Parathyroid adenoma (tissue), 2 donors: ENCODE data around the gene MS4A6E.
"Not testable (repeated sequence)": the region's sequence is repeated elsewhere in the genome, so short reads cannot be mapped to it uniquely, and the experiment has no call there.

Experiments
- H2AFZ ChIP-seq: fragments of 300-600 bp; sonication (generic); one replicate; pipeline ENCODE4 v1.7.0; 2017; ENCODE audit warnings: antibody characterized with exemption, mild to moderate bottlenecking
- H3K27ac ChIP-seq: fragments of 300-600 bp; sonication (generic); one replicate; pipeline ENCODE4 v1.7.0; 2017
- H3K27me3 ChIP-seq: fragments of 300-600 bp; sonication (generic); one replicate; pipeline ENCODE4 v1.7.0; 2017; ENCODE audit warnings: low read length; ENCODE audit not compliant: control insufficient read depth, insufficient read depth
- H3K36me3 ChIP-seq: fragments of 300-600 bp; sonication (generic); one replicate; pipeline ENCODE4 v1.7.0; 2017; ENCODE audit warnings: low read length; ENCODE audit not compliant: control insufficient read depth, insufficient read depth
- H3K4me1 ChIP-seq: fragments of 300-600 bp; sonication (generic); one replicate; pipeline ENCODE4 v1.7.0; 2017; ENCODE audit warnings: control low read depth
- H3K4me2 ChIP-seq: fragments of 300-600 bp; sonication (generic); one replicate; pipeline ENCODE4 v1.7.0; 2017; ENCODE audit warnings: low read length
- H3K4me3 ChIP-seq: fragments of 300-600 bp; sonication (generic); one replicate; pipeline ENCODE4 v1.7.0; 2017; ENCODE audit warnings: low read depth, low read length
- H3K79me2 ChIP-seq: fragments of 300-600 bp; sonication (generic); one replicate; pipeline ENCODE4 v1.7.0; 2017; ENCODE audit warnings: control low read depth
- H3K9ac ChIP-seq: fragments of 300-600 bp; sonication (generic); one replicate; pipeline ENCODE4 v1.7.0; 2017; ENCODE audit warnings: mild to moderate bottlenecking
- H3K9me3 ChIP-seq: fragments of 300-600 bp; sonication (generic); one replicate; pipeline ENCODE4 v1.7.0; 2017; ENCODE audit warnings: low read length; ENCODE audit not compliant: control insufficient read depth
- TF ChIP-seq, protein P1 (sequence below): fragments of 300-600 bp; sonication (generic); IDR thresholded peaks from one replicate; pipeline ENCODE4 v1.7.0; 2017; ENCODE audit warnings: antibody characterized with exemption, mild to moderate bottlenecking
- donor health status: primary hyperparathyroidism.

The MS4A6E gene

GRCh38 chr11:60288531-60288930, 38.5 kb upstream of the MS4A6E start:
- Histone ChIP-seq H3K9me3 (no peaks in the 10 kb centered on the region), H3K9ac (no peak overlapping the region), H3K27me3 (no peaks in the 10 kb centered on the region), H3K4me1 (no peaks in the 10 kb centered on the region), H2AFZ (no peak overlapping the region), H3K27ac (no peak overlapping the region), H3K4me2 (no peak overlapping the region), H3K79me2 (no peaks in the 10 kb centered on the region), H3K36me3 (no peaks in the 10 kb centered on the region), H3K4me3 (no peak overlapping the region)
- TF ChIP-seq, protein P1, sequence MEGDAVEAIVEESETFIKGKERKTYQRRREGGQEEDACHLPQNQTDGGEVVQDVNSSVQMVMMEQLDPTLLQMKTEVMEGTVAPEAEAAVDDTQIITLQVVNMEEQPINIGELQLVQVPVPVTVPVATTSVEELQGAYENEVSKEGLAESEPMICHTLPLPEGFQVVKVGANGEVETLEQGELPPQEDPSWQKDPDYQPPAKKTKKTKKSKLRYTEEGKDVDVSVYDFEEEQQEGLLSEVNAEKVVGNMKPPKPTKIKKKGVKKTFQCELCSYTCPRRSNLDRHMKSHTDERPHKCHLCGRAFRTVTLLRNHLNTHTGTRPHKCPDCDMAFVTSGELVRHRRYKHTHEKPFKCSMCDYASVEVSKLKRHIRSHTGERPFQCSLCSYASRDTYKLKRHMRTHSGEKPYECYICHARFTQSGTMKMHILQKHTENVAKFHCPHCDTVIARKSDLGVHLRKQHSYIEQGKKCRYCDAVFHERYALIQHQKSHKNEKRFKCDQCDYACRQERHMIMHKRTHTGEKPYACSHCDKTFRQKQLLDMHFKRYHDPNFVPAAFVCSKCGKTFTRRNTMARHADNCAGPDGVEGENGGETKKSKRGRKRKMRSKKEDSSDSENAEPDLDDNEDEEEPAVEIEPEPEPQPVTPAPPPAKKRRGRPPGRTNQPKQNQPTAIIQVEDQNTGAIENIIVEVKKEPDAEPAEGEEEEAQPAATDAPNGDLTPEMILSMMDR: no peak

DNA sequence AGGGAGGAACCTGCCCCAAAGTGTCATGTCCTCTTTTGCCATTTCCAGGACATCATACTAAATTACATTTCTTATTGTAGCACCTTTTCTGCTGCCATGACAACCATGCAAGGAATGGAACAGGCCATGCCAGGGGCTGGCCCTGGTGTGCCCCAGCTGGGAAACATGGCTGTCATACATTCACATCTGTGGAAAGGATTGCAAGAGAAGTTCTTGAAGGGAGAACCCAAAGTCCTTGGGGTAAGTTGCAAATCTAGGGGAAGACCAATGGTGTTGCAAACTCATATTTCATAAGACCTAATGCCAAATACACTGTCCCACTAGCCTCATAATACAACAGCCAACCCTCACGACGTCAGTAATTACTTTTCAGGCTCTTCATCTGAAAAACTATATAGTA, 34.9 kb upstream of the MS4A6E start:
- Histone ChIP-seq H3K27ac (no peak overlapping the region), H3K9ac (no peak overlapping the region), H3K4me2 (no peak overlapping the region), H3K9me3 (no peaks in the 10 kb centered on the region), H3K4me1 (no peaks in the 10 kb centered on the region), H3K4me3 (no peak overlapping the region), H3K79me2 (no peaks in the 10 kb centered on the region), H3K27me3 (no peaks in the 10 kb centered on the region), H3K36me3 (no peaks in the 10 kb centered on the region), H2AFZ (no peak overlapping the region)
- TF ChIP-seq, protein P1: no peak

- Histone ChIP-seq H3K79me2 (no peaks in the 10 kb centered on the region), H3K4me3 (no peak overlapping the region), H3K27ac (no peak overlapping the region), H3K27me3 (no peaks in the 10 kb centered on the region), H3K4me2 (no peak overlapping the region), H2AFZ (no peak overlapping the region), H3K9me3 (no peaks in the 10 kb centered on the region), H3K36me3 (no peaks in the 10 kb centered on the region), H3K4me1 (no peaks in the 10 kb centered on the region), H3K9ac (no peak overlapping the region)
- TF ChIP-seq, protein P1: no peak
Measured at GRCh38 chr11:60301178-60301577, 25.9 kb upstream of the MS4A6E start.

- not testable (repeated sequence) for H3K9me3 ChIP-seq
Measured at GRCh38 chr11:60301884-60302283, 25.2 kb upstream of the MS4A6E start.

DNA sequence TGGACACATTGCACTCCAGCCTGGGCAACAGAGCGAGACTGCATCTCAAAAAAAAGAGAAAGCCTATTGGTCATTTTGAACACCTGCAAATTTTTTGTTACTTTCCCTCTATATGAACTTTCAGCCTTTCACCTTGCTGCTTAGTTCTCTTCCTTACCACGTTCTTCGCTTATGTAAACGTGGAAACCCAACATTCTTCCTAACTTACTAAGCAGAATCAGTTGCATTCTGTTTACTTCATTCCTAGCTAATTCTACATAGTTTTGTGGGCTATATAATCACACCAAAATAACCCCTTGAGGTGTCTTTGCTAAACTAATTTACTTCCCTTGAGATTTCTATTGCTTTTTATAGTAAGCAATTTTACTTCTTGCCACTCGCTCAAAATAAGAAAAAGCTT, 23.4 kb upstream of the MS4A6E start:
- TF ChIP-seq, protein P1: no peak

More at GRCh38 chr11:60301884-60302283, 25.2 kb upstream of the MS4A6E start:
- H3K4me2 ChIP-seq, H3K79me2 ChIP-seq, H3K27ac ChIP-seq, H3K9ac ChIP-seq, H3K27me3 ChIP-seq, H3K4me1 ChIP-seq, H3K36me3 ChIP-seq, H2AFZ ChIP-seq, H3K4me3 ChIP-seq: not testable (repeated sequence)

More for the DNA sequence above, 23.4 kb upstream of the MS4A6E start:
- Histone ChIP-seq H2AFZ (no peak overlapping the region), H3K79me2 (no peaks in the 10 kb centered on the region), H3K4me3 (no peak overlapping the region), H3K27ac (no peak overlapping the region), H3K9ac (no peak overlapping the region), H3K4me1 (no peaks in the 10 kb centered on the region), H3K36me3 (no peaks in the 10 kb centered on the region), H3K4me2 (no peak overlapping the region), H3K27me3 (no peaks in the 10 kb centered on the region), H3K9me3 (no peaks in the 10 kb centered on the region)
